IMR-90 (cell line): ENCODE measurements around the gene FAAP100.

Experiments
- BHLHE40 ChIP-seq: fragments of 150-350 bp; IDR thresholded peaks from 2 replicates; pipeline ENCODE4 v1.6.1; 2016; ENCODE audit warnings: mild to moderate bottlenecking, low read depth, low read length
- CEBPB ChIP-seq: IDR thresholded peaks from 2 replicates; pipeline ENCODE4 v1.6.1; 2012; ENCODE audit warnings: low read depth, low read length, improper control_type of control experiment
- CTCF ChIP-seq: conservative IDR thresholded peaks from 2 replicates; pipeline ENCODE4 v1.5.1; 2012; ENCODE audit warnings: mild to moderate bottlenecking, low read depth, low read length, improper control_type of control experiment
- ELK1 ChIP-seq: fragments of 150-350 bp; IDR thresholded peaks from 2 replicates; pipeline ENCODE4 v1.6.1; 2016; ENCODE audit warnings: low read depth, mild to moderate bottlenecking, low read length, moderate library complexity, borderline replicate concordance
- FOS ChIP-seq: fragments of 150-350 bp; IDR thresholded peaks from 2 replicates; pipeline ENCODE4 v1.6.1; 2016; ENCODE audit warnings: low read depth, low read length
- MAFK ChIP-seq: IDR thresholded peaks from 2 replicates; pipeline ENCODE4 v1.6.1; 2012; ENCODE audit warnings: low read depth, low read length, improper control_type of control experiment
- MXI1 ChIP-seq: IDR thresholded peaks from 2 replicates; pipeline ENCODE4 v1.6.1; 2012; ENCODE audit warnings: low read depth, mild to moderate bottlenecking, low read length, moderate library complexity, borderline replicate concordance
- NFE2L2 ChIP-seq: fragments of 150-350 bp; IDR thresholded peaks from 2 replicates; pipeline ENCODE4 v1.6.1; 2016; ENCODE audit warnings: low read depth, mild to moderate bottlenecking, low read length
- POLR2A ChIP-seq: IDR thresholded peaks from 2 replicates; pipeline ENCODE4 v1.6.1; 2012; ENCODE audit warnings: mild to moderate bottlenecking, low read depth, low read length
- RAD21 ChIP-seq: IDR thresholded peaks from 2 replicates; pipeline ENCODE4 v1.6.1; 2012; ENCODE audit warnings: low read length, improper control_type of control experiment
- RCOR1 ChIP-seq: IDR thresholded peaks from 2 replicates; pipeline ENCODE4 v1.6.1; 2012; ENCODE audit warnings: mild to moderate bottlenecking, low read length, improper control_type of control experiment; ENCODE audit not compliant: insufficient replicate concordance
- RFX5 ChIP-seq: IDR thresholded peaks from 2 replicates; pipeline ENCODE4 v1.8.0; 2012; ENCODE audit warnings: low read depth, mild to moderate bottlenecking, low read length, moderate library complexity
- SMC3 ChIP-seq: fragments of 150-350 bp; IDR thresholded peaks from 2 replicates; pipeline ENCODE4 v1.6.1; 2016; ENCODE audit warnings: low read depth, mild to moderate bottlenecking, antibody characterized with exemption, low read length, moderate library complexity
- TF ChIP-seq, protein P1 (sequence below): fragments of 150-350 bp; IDR thresholded peaks from 2 replicates; pipeline ENCODE4 v1.6.1; 2017; ENCODE audit warnings: mild to moderate bottlenecking, antibody characterized with exemption, low read length, low read depth

DNA sequence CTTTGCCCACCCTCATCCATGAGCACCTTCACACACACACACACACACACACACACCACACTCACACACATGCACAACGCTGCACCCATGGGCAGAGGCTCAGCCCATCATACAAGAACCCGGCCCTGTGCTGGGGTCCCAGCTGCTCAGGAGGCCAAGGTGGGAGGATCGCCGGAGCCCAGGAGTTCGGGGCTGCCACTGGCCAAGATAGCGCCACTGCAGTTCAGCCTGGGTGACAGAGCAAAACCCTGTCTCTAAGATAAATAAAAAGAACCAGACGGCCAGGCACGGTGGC, 27.3 kb downstream of the FAAP100 start:
- TF ChIP-seq POLR2A: no peak
- TF ChIP-seq CTCF: no peak
- TF ChIP-seq RAD21: no peak
- TF ChIP-seq, protein P1, sequence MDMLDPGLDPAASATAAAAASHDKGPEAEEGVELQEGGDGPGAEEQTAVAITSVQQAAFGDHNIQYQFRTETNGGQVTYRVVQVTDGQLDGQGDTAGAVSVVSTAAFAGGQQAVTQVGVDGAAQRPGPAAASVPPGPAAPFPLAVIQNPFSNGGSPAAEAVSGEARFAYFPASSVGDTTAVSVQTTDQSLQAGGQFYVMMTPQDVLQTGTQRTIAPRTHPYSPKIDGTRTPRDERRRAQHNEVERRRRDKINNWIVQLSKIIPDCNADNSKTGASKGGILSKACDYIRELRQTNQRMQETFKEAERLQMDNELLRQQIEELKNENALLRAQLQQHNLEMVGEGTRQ: no peak
- TF ChIP-seq RFX5: no peak
- TF ChIP-seq MXI1: no peak
- TF ChIP-seq ELK1: no peak
- TF ChIP-seq RCOR1: no peak
- no peak for TF ChIP-seq SMC3
- TF ChIP-seq BHLHE40: no peak
- no peak for TF ChIP-seq CEBPB
- no peak for TF ChIP-seq NFE2L2
- TF ChIP-seq FOS: no peak
- TF ChIP-seq MAFK: no peak
